GM21423 (cell line): ENCODE data around the gene FRMPD2.
A peak's percentile ranks its signal among the peaks of the same experiment; 100 is the strongest.
"Not testable (repeated sequence)": the region's sequence is repeated elsewhere in the genome, so short reads cannot be mapped to it uniquely, and the experiment has no call there.

Source experiments
- ATAC-seq: cut with Tn5 transposase; IDR thresholded peaks from one replicate; pipeline ENCODE4 v1.9.1; 2021; ENCODE audit warnings: mild to moderate bottlenecking, moderate library complexity; ENCODE audit not compliant: unreplicated experiment

Gene FRMPD2

GRCh38 chr10:48237259-48238250 lies 36.9 kb downstream of the FRMPD2 start:
- no peak for ATAC-seq

GRCh38 chr10:48236199-48236621 lies 38.3 kb downstream of the FRMPD2 start:
- no peak for ATAC-seq

GRCh38 chr10:48235501-48235900 lies 39.0 kb downstream of the FRMPD2 start:
- ATAC-seq = no peak

- ATAC-seq = no peak
Measured at GRCh38 chr10:48234787-48235186, 39.7 kb downstream of the FRMPD2 start.

GRCh38 chr10:48234295-48234694 lies 40.2 kb downstream of the FRMPD2 start:
- no peak for ATAC-seq

GRCh38 chr10:48233559-48234005 lies 40.9 kb downstream of the FRMPD2 start:
- no peak for ATAC-seq

GRCh38 chr10:48232717-48233447 lies 41.6 kb downstream of the FRMPD2 start:
- ATAC-seq = no peak

GRCh38 chr10:48231699-48232315 lies 42.7 kb downstream of the FRMPD2 start:
- peak; percentile 70 for ATAC-seq

- ATAC-seq = no peak
Measured at GRCh38 chr10:48231178-48231577, 43.3 kb downstream of the FRMPD2 start.

- no peak for ATAC-seq
Measured at GRCh38 chr10:48227213-48227612, 47.3 kb downstream of the FRMPD2 start.

- no peak for ATAC-seq
Measured at GRCh38 chr10:48224979-48225560, 49.4 kb downstream of the FRMPD2 start.

GRCh38 chr10:48224296-48224695 lies 50.2 kb downstream of the FRMPD2 start:
- no peak for ATAC-seq

GRCh38 chr10:48221814-48222213 lies 52.7 kb downstream of the FRMPD2 start:
- ATAC-seq = no peak

GRCh38 chr10:48221031-48221430 lies 53.5 kb downstream of the FRMPD2 start:
- not testable (repeated sequence) for ATAC-seq

GRCh38 chr10:48219194-48219593 lies 55.3 kb downstream of the FRMPD2 start:
- ATAC-seq = no peak

- no peak for ATAC-seq
Measured at GRCh38 chr10:48216744-48217143, 57.8 kb downstream of the FRMPD2 start.

GRCh38 chr10:48216204-48216505 lies 58.3 kb downstream of the FRMPD2 start:
- no peak for ATAC-seq

GRCh38 chr10:48215486-48216203 lies 58.9 kb downstream of the FRMPD2 start:
- ATAC-seq = no peak

GRCh38 chr10:48214716-48215485 lies 59.6 kb downstream of the FRMPD2 start:
- no peak for ATAC-seq

GRCh38 chr10:48213047-48213446 lies 61.4 kb downstream of the FRMPD2 start:
- no peak for ATAC-seq
